B cell (primary cell): ENCODE data around the gene SORT1. TPM values are rescaled to one million over a fixed set of nuclear protein-coding genes. Genes with fewer than 3 reads are reported as not detected.

ENCODE experiments used
- ATAC-seq: fragments of 200-7000 bp; cut with Tn5 transposase; one replicate; pipeline ENCODE4 v1.10.0; 2021; ENCODE audit warnings: low read depth, mild to moderate bottlenecking, moderate number of reproducible peaks, moderate library complexity
- CTCF ChIA-PET: fragments of 350-600 bp; sonication (Branson Sonifier 250); formaldehyde crosslinking; loops from one replicate; lab custom pipeline; 2021; ENCODE audit warnings: antibody characterized with exemption, inconsistent platforms; lab: Charles Lee
- POLR2A ChIA-PET: fragments of 350-600 bp; sonication (Branson Sonifier 250); formaldehyde crosslinking; loops from one replicate; lab custom pipeline; 2021; ENCODE audit warnings: antibody characterized with exemption; lab: Charles Lee
- DNase-seq: peaks from one replicate; pipeline ENCODE4 v3.0.0; 2013
- H2AFZ ChIP-seq: 2 replicates; pipeline ENCODE4 v1.6.1; 2012; ENCODE audit warnings: mild to moderate bottlenecking, low read depth, low read length; ENCODE audit not compliant: insufficient read depth, poor library complexity, severe bottlenecking
- H3K27ac ChIP-seq, 2 donors: 1 replicate in 1 of 2; 2 replicates in 1 of 2; pipeline ENCODE4 v1.5.1; 2012 to 2013; ENCODE audit warnings: low read length in 2 of 2, mild to moderate bottlenecking in 2 of 2, moderate library complexity in 1 of 2
- H3K27me3 ChIP-seq, 4 experiments: fragments of 200-600 bp in 1 of 4; sonication (generic) in 1 of 4; replicated peaks in 1 of 4; 1 replicate in 2 of 4; 2 replicates in 2 of 4; pipeline versions ENCODE4 v1.6.1 to v1.7.0; 2013 to 2016; ENCODE audit warnings: low read length in 3 of 4, mild to moderate bottlenecking in 2 of 4, mixed read lengths in 1 of 4, moderate library complexity in 1 of 4; ENCODE audit not compliant: insufficient read depth in 4 of 4, control insufficient read depth in 3 of 4; ENCODE audit errors: control extremely low read depth in 1 of 4
- H3K36me3 ChIP-seq, 2 experiments: replicated peaks in 1 of 2; 1 replicate in 1 of 2; 2 replicates in 1 of 2; pipeline versions ENCODE4 v1.6.1 to v1.7.1; 2013; ENCODE audit warnings: low read length in 1 of 2; ENCODE audit not compliant: insufficient read depth in 2 of 2, control insufficient read depth in 1 of 2; ENCODE audit errors: control extremely low read depth in 1 of 2, extremely low read depth in 1 of 2
- H3K4me1 ChIP-seq, 2 donors: fragments of 200-600 bp in 1 of 2; sonication (generic) in 1 of 2; 1 replicate in 1 of 2; 2 replicates in 1 of 2; pipeline versions ENCODE4 v1.5.1 to v1.6.1; 2013 to 2017; ENCODE audit warnings: low read length in 2 of 2; ENCODE audit not compliant: control insufficient read depth in 2 of 2, insufficient read depth in 2 of 2
- H3K4me2 ChIP-seq: replicated peaks from 2 replicates; pipeline ENCODE3; 2012; ENCODE audit warnings: mild to moderate bottlenecking, low read depth, low read length; ENCODE audit not compliant: poor library complexity, severe bottlenecking
- H3K4me3 ChIP-seq, 5 experiments: fragments of 200-600 bp in 1 of 5; sonication (generic) in 1 of 5; 1 replicate in 3 of 5; 2 replicates in 2 of 5; pipeline versions ENCODE4 v1.5.1 to v1.7.0; 2011 to 2016; ENCODE audit warnings: low read length in 4 of 5, mild to moderate bottlenecking in 4 of 5, low read depth in 2 of 5, control low read depth in 1 of 5, moderate library complexity in 1 of 5; ENCODE audit not compliant: insufficient read depth in 1 of 5; ENCODE audit errors: control extremely low read depth in 1 of 5, extremely low read depth in 1 of 5
- H3K79me2 ChIP-seq: fragments of 200-600 bp; sonication (generic); one replicate; pipeline ENCODE4 v1.6.0; 2016; ENCODE audit warnings: low read length; ENCODE audit not compliant: control insufficient read depth, insufficient read depth
- H3K9ac ChIP-seq: fragments of 200-600 bp; sonication (generic); 2 replicates; pipeline ENCODE4 v1.6.1; 2017; ENCODE audit warnings: mild to moderate bottlenecking, low read length, moderate library complexity
- H3K9me3 ChIP-seq, 3 donors: one replicate each; pipeline versions ENCODE4 v1.6.1 to v1.7.1; 2013; ENCODE audit warnings: low read length in 2 of 3; ENCODE audit not compliant: control insufficient read depth in 2 of 3, insufficient read depth in 1 of 3; ENCODE audit errors: control extremely low read depth in 1 of 3
- H4K20me1 ChIP-seq: 2 replicates; pipeline ENCODE4 v1.6.0; 2012; ENCODE audit warnings: mild to moderate bottlenecking, low read length; ENCODE audit not compliant: insufficient read depth, control insufficient read depth, poor library complexity, severe bottlenecking
- H3K27ac Mint-ChIP-seq: one replicate; pipeline ENCODE4 v1.8.0; 2021; ENCODE audit warnings: mixed read lengths
- H3K27me3 Mint-ChIP-seq: one replicate; pipeline ENCODE4 v1.8.0; 2021; ENCODE audit warnings: mixed read lengths
- H3K4me1 Mint-ChIP-seq: one replicate; pipeline ENCODE4 v1.8.0; 2021; ENCODE audit warnings: mixed read lengths
- H3K4me3 Mint-ChIP-seq: one replicate; pipeline ENCODE4 v1.8.0; 2021; ENCODE audit warnings: mixed read lengths
- H3K9me3 Mint-ChIP-seq: one replicate; pipeline ENCODE4 v1.8.0; 2022; ENCODE audit warnings: mixed read lengths; ENCODE audit not compliant: insufficient read depth
- EZH2 ChIP-seq: IDR thresholded peaks from 2 replicates; pipeline ENCODE4 v1.6.1; 2012; ENCODE audit warnings: borderline replicate concordance, low read depth, mild to moderate bottlenecking, moderate library complexity, low read length; ENCODE audit not compliant: insufficient read depth, poor library complexity, severe bottlenecking
- WGBS: methylation state at CpG from one replicate; pipeline ENCODE4 v1.1.5; 2013; ENCODE audit warnings: missing lambda C conversion rate; ENCODE audit not compliant: insufficient coverage; 5-methylcytosine and 5-hydroxymethylcytosine counted together
- intact Hi-C: fragments of 100-400 bp; cut with micrococcal nuclease; formaldehyde crosslinking; loops from one replicate; pipeline ENCODE4 v1.10.0; 2022
- polyA plus RNA-seq: library from polyadenylated mRNA; depleted of rRNA; stranded (reverse); fragments of >200 nt; gene quantifications from 2 replicates; pipeline ENCODE4 v1.2.3, GENCODE V29; 2012
- total RNA-seq, 2 donors: library from RNA; stranded (reverse); fragments of 120-200 nt in 1 of 2; gene quantifications; 1 replicate in 1 of 2; 2 replicates in 1 of 2; pipeline versions ENCODE4 v1.2.3 to v1.2.4, GENCODE V29; 2013 to 2022
- TF ChIP-seq, protein P1 (sequence below): fragments of 200-600 bp; IDR thresholded peaks from one replicate; pipeline ENCODE4 v1.8.0; 2022; ENCODE audit warnings: antibody characterized with exemption, mild to moderate bottlenecking

Gene SORT1
- total and polyA plus RNA-seq, 2 donors (not counting 1 experiment from before 2014, with no cell fraction given) = 0.13 to 0.25 TPM

DNA sequence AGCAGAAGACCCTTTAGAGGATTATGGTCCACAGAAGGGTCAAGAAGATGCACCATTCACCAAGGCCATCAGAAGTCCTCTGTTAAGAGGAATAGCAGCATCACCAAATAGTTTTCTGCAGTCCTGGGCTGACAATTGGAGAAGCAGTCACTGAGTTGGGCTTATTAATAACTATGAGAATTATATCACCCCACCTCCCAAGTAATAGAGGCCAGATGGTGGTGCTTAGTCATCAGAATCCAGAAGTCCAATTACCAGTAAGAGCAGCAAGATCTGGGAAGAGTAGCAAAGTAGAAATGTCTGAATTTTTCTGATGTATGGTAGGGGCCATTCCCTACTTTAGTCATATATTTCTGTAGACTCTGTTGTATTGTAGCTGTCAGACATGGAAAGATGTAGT, 34.6 kb upstream of the SORT1 start:
- Histone ChIP-seq H3K27me3 (peaks cover 0 to 9% (median 0%) of the 10 kb centered on the region in 4 experiments), H3K4me2 (no peak overlapping the region), H3K4me3 (no peak overlapping the region), H4K20me1 (no peaks in the 10 kb centered on the region), H3K36me3 (no peaks in the 10 kb centered on the region), H3K9me3 (peaks cover 0 to 7% (median 2%) of the 10 kb centered on the region in 3 donors), H3K4me1 (peaks cover under 1 to 2% of the 10 kb centered on the region in 2 donors), H3K27ac (no peak overlapping the region), H2AFZ (no peak overlapping the region), H3K9ac (no peak overlapping the region), H3K79me2 (no peaks in the 10 kb centered on the region)
- Mint-ChIP-seq H3K27me3 (peaks cover 18% of the 10 kb centered on the region), H3K4me1 (peaks cover 1% of the 10 kb centered on the region), H3K9me3 (no peaks in the 10 kb centered on the region), H3K4me3 (no peak overlapping the region), H3K27ac (no peak overlapping the region)
- DNase-seq (no peak), ATAC-seq (no peak)
- TF ChIP-seq EZH2 = no peak
- TF ChIP-seq, protein P1, sequence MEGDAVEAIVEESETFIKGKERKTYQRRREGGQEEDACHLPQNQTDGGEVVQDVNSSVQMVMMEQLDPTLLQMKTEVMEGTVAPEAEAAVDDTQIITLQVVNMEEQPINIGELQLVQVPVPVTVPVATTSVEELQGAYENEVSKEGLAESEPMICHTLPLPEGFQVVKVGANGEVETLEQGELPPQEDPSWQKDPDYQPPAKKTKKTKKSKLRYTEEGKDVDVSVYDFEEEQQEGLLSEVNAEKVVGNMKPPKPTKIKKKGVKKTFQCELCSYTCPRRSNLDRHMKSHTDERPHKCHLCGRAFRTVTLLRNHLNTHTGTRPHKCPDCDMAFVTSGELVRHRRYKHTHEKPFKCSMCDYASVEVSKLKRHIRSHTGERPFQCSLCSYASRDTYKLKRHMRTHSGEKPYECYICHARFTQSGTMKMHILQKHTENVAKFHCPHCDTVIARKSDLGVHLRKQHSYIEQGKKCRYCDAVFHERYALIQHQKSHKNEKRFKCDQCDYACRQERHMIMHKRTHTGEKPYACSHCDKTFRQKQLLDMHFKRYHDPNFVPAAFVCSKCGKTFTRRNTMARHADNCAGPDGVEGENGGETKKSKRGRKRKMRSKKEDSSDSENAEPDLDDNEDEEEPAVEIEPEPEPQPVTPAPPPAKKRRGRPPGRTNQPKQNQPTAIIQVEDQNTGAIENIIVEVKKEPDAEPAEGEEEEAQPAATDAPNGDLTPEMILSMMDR = no peak
- CTCF ChIA-PET = no interaction called here
- intact Hi-C loops = no loop called here
- POLR2A ChIA-PET = no interaction called here

DNA sequence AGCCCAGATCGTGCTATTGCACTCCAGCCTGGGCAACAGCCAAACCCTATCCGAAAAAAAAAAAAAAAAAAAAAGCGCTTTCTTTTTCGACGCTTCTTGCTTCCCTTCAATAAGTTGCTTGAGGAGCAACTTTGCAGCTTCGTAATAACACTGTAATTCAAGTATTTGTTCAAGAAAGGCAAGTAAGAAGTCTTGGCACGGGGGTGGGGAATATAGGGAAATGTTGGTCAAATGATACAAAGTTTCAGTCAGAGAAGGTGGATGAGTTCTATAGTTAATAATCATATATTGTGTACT, 29.4 kb upstream of the SORT1 start:
- peak overlapping the region; percentile 99 for H2AFZ ChIP-seq
- peaks cover 1% of the 10 kb centered on the region for H4K20me1 ChIP-seq
- ATAC-seq (no peak), DNase-seq (no peak)
- H3K4me1 Mint-ChIP-seq = peaks cover 30% of the 10 kb centered on the region
- 43% methylated on average over 2 of the region's 7 CpGs for WGBS
- peak overlapping the region; percentile 98 for H3K4me3 Mint-ChIP-seq
- H3K9me3 ChIP-seq = no peaks in the 10 kb centered on the region
- ChIA-PET POLR2A (interaction anchor here (1.5 to 1.7 kb wide), 2 partner anchors 56 to 67 kb away, joined by 4 to 5 read pairs; partner anchors contain the start of genes ATXN7L2 and CYB561D1), CTCF (interaction anchor here (1.5 to 3.8 kb wide), 3 partner anchors 63 to 105 kb away, joined by 6 to 25 read pairs (median 8); partner anchors contain the start of gene CYB561D1)
- H3K36me3 ChIP-seq = no peaks in the 10 kb centered on the region
- no peak for TF ChIP-seq EZH2
- TF ChIP-seq, protein P1 = no peak
- H3K79me2 ChIP-seq = peaks cover 31% of the 10 kb centered on the region
- H3K27me3 ChIP-seq = no peaks in the 10 kb centered on the region
- peak overlapping the region; percentile 15 for H3K27ac Mint-ChIP-seq
- peak overlapping the region in 4 of 5 experiments; percentile 72 to 88 (median 79) for H3K4me3 ChIP-seq
- no peaks in the 10 kb centered on the region for H3K9me3 Mint-ChIP-seq
- peak overlapping the region; percentile 93 for H3K4me2 ChIP-seq
- peak overlapping the region; percentile 71 to 82 for H3K27ac ChIP-seq
- intact Hi-C loops = loop anchor here (2.0 kb wide), 2 partner anchors 326 to 680 kb away; partner anchors contain the start of gene STXBP3
- no peaks in the 10 kb centered on the region for H3K27me3 Mint-ChIP-seq
- peaks cover 13 to 19% of the 10 kb centered on the region in 2 donors for H3K4me1 ChIP-seq
- peak overlapping the region; percentile 77 for H3K9ac ChIP-seq
